Fibroblast of skin of right quadriceps (primary cell): ENCODE measurements around the gene TRIM62.

Experiments used
- DNase-seq: peaks from one replicate; pipeline ENCODE4 v3.0.0-alpha.2; 2013

TRIM62 gene

GRCh38 chr1:33180226-33180910, 1.5 kb downstream of the TRIM62 start:
- DNase-seq = no peak

GRCh38 chr1:33178836-33179439, 2.9 kb downstream of the TRIM62 start:
- no peak for DNase-seq

- DNase-seq = no peak
Observed at GRCh38 chr1:33177996-33178540, 3.8 kb downstream of the TRIM62 start.

- no peak for DNase-seq
Observed at GRCh38 chr1:33176887-33177286, 5.0 kb downstream of the TRIM62 start.

GRCh38 chr1:33176362-33176850, 5.4 kb downstream of the TRIM62 start:
- no peak for DNase-seq

- no peak for DNase-seq
Observed at GRCh38 chr1:33175865-33176264, 6.0 kb downstream of the TRIM62 start.

- no peak for DNase-seq
Observed at GRCh38 chr1:33173091-33173490, 8.8 kb downstream of the TRIM62 start.

GRCh38 chr1:33171977-33172813, 9.6 kb downstream of the TRIM62 start:
- no peak for DNase-seq

- DNase-seq = no peak
Observed at GRCh38 chr1:33170351-33171274, 11.2 kb downstream of the TRIM62 start.

- peak; percentile 28 for DNase-seq
Observed at GRCh38 chr1:33169290-33170055, 12.4 kb downstream of the TRIM62 start.

- DNase-seq = no peak
Observed at GRCh38 chr1:33168556-33169289, 13.1 kb downstream of the TRIM62 start.

- DNase-seq = no peak
Observed at GRCh38 chr1:33167650-33168447, 14.0 kb downstream of the TRIM62 start.

- no peak for DNase-seq
Observed at GRCh38 chr1:33165809-33166208, 16.0 kb downstream of the TRIM62 start.

- DNase-seq = no peak
Observed at GRCh38 chr1:33165209-33165608, 16.6 kb downstream of the TRIM62 start.

GRCh38 chr1:33163621-33164519, 18.0 kb downstream of the TRIM62 start:
- DNase-seq = peak; percentile 42

- DNase-seq = no peak
Observed at GRCh38 chr1:33162141-33162540, 19.7 kb downstream of the TRIM62 start.

- DNase-seq = peak; percentile 62
Observed at GRCh38 chr1:33161061-33161681, 20.7 kb downstream of the TRIM62 start.

- DNase-seq = no peak
Observed at GRCh38 chr1:33159577-33159976, 22.3 kb downstream of the TRIM62 start.
